HL-60 (cell line): ENCODE measurements around the gene ANO3.

Experiments
- DNase-seq, 2 experiments: peaks; one replicate each; pipeline ENCODE4 v3.0.0-alpha.2; 2010 to 2020; ENCODE audit warnings: low read depth in 1 of 2, low spot score in 1 of 2
- H3K27ac ChIP-seq: fragments of 250-450 bp; sonication (Bioruptor Pico); replicated peaks from 2 replicates; pipeline ENCODE4 v1.5.1; 2020; ENCODE audit warnings: mild to moderate bottlenecking, moderate library complexity
- H3K27me3 ChIP-seq: fragments of 250-450 bp; sonication (Bioruptor Pico); 2 replicates; pipeline ENCODE4 v1.5.1; 2021; ENCODE audit warnings: mild to moderate bottlenecking, moderate library complexity; ENCODE audit not compliant: insufficient read depth, poor library complexity, severe bottlenecking
- H3K4me3 ChIP-seq: replicated peaks from 2 replicates; pipeline ENCODE4 v1.5.1; 2011; ENCODE audit warnings: mild to moderate bottlenecking, control low read depth, low read length; ENCODE audit not compliant: insufficient read depth
- CTCF ChIP-seq: IDR thresholded peaks from one replicate; pipeline ENCODE4 v1.5.1; 2011; ENCODE audit warnings: low read length, control low read depth, inconsistent platforms; ENCODE audit not compliant: insufficient read depth
- GABPA ChIP-seq: IDR thresholded peaks from 2 replicates; pipeline ENCODE4 v1.6.1; 2012; ENCODE audit warnings: low read depth
- POLR2AphosphoS5 ChIP-seq: IDR thresholded peaks from 2 replicates; pipeline ENCODE4 v1.6.1; 2012; ENCODE audit warnings: low read depth
- REST ChIP-seq: IDR thresholded peaks from 2 replicates; pipeline ENCODE4 v1.6.1; 2012; ENCODE audit warnings: low read depth; ENCODE audit not compliant: insufficient replicate concordance
- SPI1 ChIP-seq: IDR thresholded peaks from 2 replicates; pipeline ENCODE4 v1.6.1; 2012; ENCODE audit warnings: low read depth, mild to moderate bottlenecking, borderline replicate concordance

The ANO3 gene

GRCh38 chr11:26420331-26420730 is 88.4 kb downstream of the ANO3 start:
- no peaks in the 10 kb centered on the region for H3K27me3 ChIP-seq
- no peak for TF ChIP-seq SPI1
- no peak for TF ChIP-seq GABPA
- TF ChIP-seq POLR2AphosphoS5: no peak
- TF ChIP-seq CTCF: no peak
- TF ChIP-seq REST: no peak
- no peak overlapping the region for H3K4me3 ChIP-seq
- H3K27ac ChIP-seq: no peak overlapping the region
- DNase-seq: no peak

GRCh38 chr11:26424255-26424654 is 92.3 kb downstream of the ANO3 start:
- Histone ChIP-seq H3K27me3 (no peaks in the 10 kb centered on the region), H3K27ac (no peak overlapping the region), H3K4me3 (no peak overlapping the region)
- DNase-seq: no peak
- TF ChIP-seq CTCF: no peak
- no peak for TF ChIP-seq REST
- TF ChIP-seq POLR2AphosphoS5: no peak
- TF ChIP-seq SPI1: no peak
- TF ChIP-seq GABPA: no peak

- no peak for DNase-seq
- Histone ChIP-seq H3K27ac (no peak overlapping the region), H3K4me3 (no peak overlapping the region), H3K27me3 (no peaks in the 10 kb centered on the region)
- TF ChIP-seq REST: no peak
- TF ChIP-seq SPI1: no peak
- TF ChIP-seq CTCF: no peak
- no peak for TF ChIP-seq POLR2AphosphoS5
- no peak for TF ChIP-seq GABPA
Observed at GRCh38 chr11:26439854-26440253, 107.9 kb downstream of the ANO3 start.
